Liver (tissue), 9 donors: ENCODE data around the gene RETREG3. TPM values are rescaled to one million over a fixed set of nuclear protein-coding genes. Genes with fewer than 3 reads are reported as not detected.
A peak's percentile ranks its signal among the peaks of the same experiment; 100 is the strongest.

Experiments
- DNase-seq: peaks from one replicate; pipeline ENCODE4 v3.0.0-alpha.2; 2017; ENCODE audit warnings: low spot score
- H3K27ac ChIP-seq, 2 donors: one replicate each; pipeline ENCODE4 v1.7.0; 2013; ENCODE audit warnings: inconsistent platforms in 2 of 2, low read length in 2 of 2, control low read depth in 1 of 2, low read depth in 1 of 2, mild to moderate bottlenecking in 1 of 2
- H3K27me3 ChIP-seq, 4 donors: one replicate each; pipeline versions ENCODE4 v1.6.1 to v1.7.0; 2013; ENCODE audit warnings: low read length in 3 of 4, inconsistent platforms in 1 of 4, mild to moderate bottlenecking in 1 of 4, moderate library complexity in 1 of 4; ENCODE audit not compliant: control insufficient read depth in 4 of 4, insufficient read depth in 4 of 4
- H3K36me3 ChIP-seq, 4 donors: one replicate each; pipeline versions ENCODE4 v1.6.1 to v1.7.0; 2013; ENCODE audit warnings: low read length in 3 of 4, mild to moderate bottlenecking in 3 of 4, low read depth in 1 of 4, moderate library complexity in 1 of 4; ENCODE audit not compliant: control insufficient read depth in 4 of 4, insufficient read depth in 3 of 4
- H3K4me1 ChIP-seq, 4 donors: one replicate each; pipeline versions ENCODE4 v1.6.1 to v1.7.0; 2013; ENCODE audit warnings: low read length in 3 of 4, mild to moderate bottlenecking in 3 of 4, moderate library complexity in 1 of 4; ENCODE audit not compliant: control insufficient read depth in 4 of 4, insufficient read depth in 4 of 4
- H3K4me3 ChIP-seq, 3 donors: one replicate each; pipeline versions ENCODE4 v1.6.1 to v1.7.0; 2013; ENCODE audit warnings: low read length in 3 of 3, control low read depth in 1 of 3, low read depth in 1 of 3, mild to moderate bottlenecking in 1 of 3
- H3K9ac ChIP-seq, 2 donors: one replicate each; pipeline ENCODE4 v1.7.0; 2013; ENCODE audit warnings: low read length in 2 of 2, mild to moderate bottlenecking in 2 of 2, moderate library complexity in 2 of 2, control low read depth in 1 of 2, low read depth in 1 of 2
- H3K9me3 ChIP-seq, 4 donors: one replicate each; pipeline versions ENCODE4 v1.6.1 to v1.7.0; 2013; ENCODE audit warnings: low read length in 3 of 4; ENCODE audit not compliant: control insufficient read depth in 4 of 4
- EGR1 ChIP-seq, 2 donors: IDR thresholded peaks; 2 replicates each; pipeline ENCODE4 v1.6.1; 2016 to 2018; ENCODE audit warnings: antibody characterized with exemption in 2 of 2, low read depth in 2 of 2
- FOXA1 ChIP-seq: IDR thresholded peaks from 2 replicates; pipeline ENCODE4 v1.6.1; 2016; ENCODE audit warnings: antibody characterized with exemption
- FOXA2 ChIP-seq: IDR thresholded peaks from 2 replicates; pipeline ENCODE4 v1.6.1; 2016; ENCODE audit warnings: antibody characterized with exemption
- GABPA ChIP-seq, 2 donors: IDR thresholded peaks in 1 of 2; conservative IDR thresholded peaks in 1 of 2; 2 replicates each; pipeline ENCODE4 v1.6.1; 2016; ENCODE audit warnings: antibody characterized with exemption in 2 of 2, mild to moderate bottlenecking in 1 of 2, moderate library complexity in 1 of 2
- HNF4A ChIP-seq, 2 donors: conservative IDR thresholded peaks; 2 replicates each; pipeline ENCODE4 v1.6.1; 2016; ENCODE audit warnings: antibody characterized with exemption in 2 of 2, mild to moderate bottlenecking in 2 of 2
- HNF4G ChIP-seq: IDR thresholded peaks from 2 replicates; pipeline ENCODE4 v1.6.1; 2016; ENCODE audit warnings: antibody characterized with exemption
- JUND ChIP-seq, 2 donors: IDR thresholded peaks; 2 replicates each; pipeline ENCODE4 v1.6.1; 2016; ENCODE audit warnings: antibody characterized with exemption in 2 of 2
- NR2F2 ChIP-seq: IDR thresholded peaks from 2 replicates; pipeline ENCODE4 v1.6.1; 2016; ENCODE audit warnings: antibody characterized with exemption
- RAD21 ChIP-seq, 2 donors: IDR thresholded peaks; 2 replicates each; pipeline ENCODE4 v1.6.1; 2016; ENCODE audit warnings: antibody characterized with exemption in 2 of 2, mild to moderate bottlenecking in 2 of 2
- RXRA ChIP-seq, 2 donors: IDR thresholded peaks; 2 replicates each; pipeline ENCODE4 v1.6.1; 2017 to 2018; ENCODE audit warnings: antibody characterized with exemption in 2 of 2, mild to moderate bottlenecking in 1 of 2
- SP1 ChIP-seq: IDR thresholded peaks from 2 replicates; pipeline ENCODE4 v1.6.1; 2018; ENCODE audit warnings: antibody characterized with exemption, mild to moderate bottlenecking
- TAF1 ChIP-seq: conservative IDR thresholded peaks from 2 replicates; pipeline ENCODE4 v1.6.1; 2016; ENCODE audit warnings: antibody characterized with exemption, mild to moderate bottlenecking
- YY1 ChIP-seq: IDR thresholded peaks from 2 replicates; pipeline ENCODE4 v1.6.1; 2016; ENCODE audit warnings: antibody characterized with exemption, mild to moderate bottlenecking
- ZBTB33 ChIP-seq: IDR thresholded peaks from 2 replicates; pipeline ENCODE4 v1.6.1; 2016; ENCODE audit warnings: antibody characterized with exemption
- WGBS: extraction: QIAGEN DNeasy Blood & Tissue Kit; methylation state at CpG from one replicate; pipeline ENCODE4 v1.1.7; 2013; 5-methylcytosine and 5-hydroxymethylcytosine counted together
- polyA plus RNA-seq, 2 donors: library from polyadenylated mRNA; stranded (reverse) in 1 of 2; unstranded in 1 of 2; fragments of 200-250 nt in 1 of 2; fragments of >200 nt in 1 of 2; fragmentation: Nextera tagmentation in 1 of 2; extraction: Ambion mirVana in 1 of 2; gene quantifications; one replicate each; pipeline versions ENCODE4 v1.2.1 to v1.2.3, GENCODE V29; 2013 to 2015
- total RNA-seq, 2 donors: library from RNA; depleted of rRNA; stranded (reverse); fragments of >200 nt; gene quantifications; one replicate each; pipeline ENCODE4 v1.2.3, GENCODE V29; 2014
- TF ChIP-seq, protein P1 (sequence below): fragments of 150-350 bp; IDR thresholded peaks from 2 replicates; pipeline ENCODE4 v1.5.1; 2017; ENCODE audit warnings: improper control_type of control experiment, low read depth, low read length; ENCODE audit not compliant: missing input control
- TF ChIP-seq, protein P2 (sequence below): IDR thresholded peaks from 2 replicates; pipeline ENCODE4 v1.6.1; 2016; ENCODE audit warnings: antibody characterized with exemption
- TF ChIP-seq, protein P3 (sequence below): IDR thresholded peaks from 2 replicates; pipeline ENCODE4 v1.6.1; 2016; ENCODE audit warnings: antibody characterized with exemption
- TF ChIP-seq, protein P4 (sequence below): IDR thresholded peaks from 2 replicates; pipeline ENCODE4 v1.6.1; 2016; ENCODE audit warnings: antibody characterized with exemption, mild to moderate bottlenecking
- donor health status: healthy.
- donor health status: healthy.
- donor health status: healthy.
- donor health status: healthy.
- donor health status: healthy.

RETREG3 gene
- total and polyA plus RNA-seq, 4 donors, result 9.0 to 44.3 (median 26.6) TPM

GRCh38 chr17:42565523-42566214 is 43.5 kb downstream of the RETREG3 start (continued):
- TF ChIP-seq ZBTB33 (no peak), RXRA (IDR thresholded peaks at IDR 0.05) (no peak), GABPA (IDR thresholded peaks at IDR 0.05 in 1 of 2, conservative IDR thresholded peaks at IDR 0.05 in 1 of 2) (no peak), FOXA2 (no peak), JUND (IDR thresholded peaks at IDR 0.05) (no peak), HNF4A (conservative IDR thresholded peaks at IDR 0.05) (no peak)
- TF ChIP-seq, protein P1, sequence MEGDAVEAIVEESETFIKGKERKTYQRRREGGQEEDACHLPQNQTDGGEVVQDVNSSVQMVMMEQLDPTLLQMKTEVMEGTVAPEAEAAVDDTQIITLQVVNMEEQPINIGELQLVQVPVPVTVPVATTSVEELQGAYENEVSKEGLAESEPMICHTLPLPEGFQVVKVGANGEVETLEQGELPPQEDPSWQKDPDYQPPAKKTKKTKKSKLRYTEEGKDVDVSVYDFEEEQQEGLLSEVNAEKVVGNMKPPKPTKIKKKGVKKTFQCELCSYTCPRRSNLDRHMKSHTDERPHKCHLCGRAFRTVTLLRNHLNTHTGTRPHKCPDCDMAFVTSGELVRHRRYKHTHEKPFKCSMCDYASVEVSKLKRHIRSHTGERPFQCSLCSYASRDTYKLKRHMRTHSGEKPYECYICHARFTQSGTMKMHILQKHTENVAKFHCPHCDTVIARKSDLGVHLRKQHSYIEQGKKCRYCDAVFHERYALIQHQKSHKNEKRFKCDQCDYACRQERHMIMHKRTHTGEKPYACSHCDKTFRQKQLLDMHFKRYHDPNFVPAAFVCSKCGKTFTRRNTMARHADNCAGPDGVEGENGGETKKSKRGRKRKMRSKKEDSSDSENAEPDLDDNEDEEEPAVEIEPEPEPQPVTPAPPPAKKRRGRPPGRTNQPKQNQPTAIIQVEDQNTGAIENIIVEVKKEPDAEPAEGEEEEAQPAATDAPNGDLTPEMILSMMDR, result no peak

- WGBS, result 63% methylated on average over 15 of the region's 15 CpGs
- no peak for DNase-seq
- peaks cover 4 to 24% (median 17%) of the 10 kb centered on the region in 4 donors for H3K36me3 ChIP-seq
- H3K27ac ChIP-seq, result peak overlapping the region; percentile 48 to 49
- H3K9ac ChIP-seq, result no peak overlapping the region
- no peak overlapping the region for H3K4me3 ChIP-seq
- H3K9me3 ChIP-seq, result no peaks in the 10 kb centered on the region
- TF ChIP-seq GABPA (IDR thresholded peaks at IDR 0.05 in 1 of 2, conservative IDR thresholded peaks at IDR 0.05 in 1 of 2) (peak in 1 of 2 donors; percentile 44), TAF1 (no peak), NR2F2 (peak; percentile 50), JUND (IDR thresholded peaks at IDR 0.05) (no peak), ZBTB33 (peak; percentile 31), FOXA2 (no peak), RAD21 (IDR thresholded peaks at IDR 0.05) (peak in 1 of 2 donors; percentile 31), RXRA (IDR thresholded peaks at IDR 0.05) (peak; percentile 38 to 73), HNF4G (peak; percentile 88), FOXA1 (no peak), EGR1 (IDR thresholded peaks at IDR 0.05; ENCODE audit: low read depth in 2 of 2) (no peak), YY1 (no peak), HNF4A (conservative IDR thresholded peaks at IDR 0.05) (peak; percentile 81 to 98), SP1 (peak; percentile 91)
- TF ChIP-seq, protein P2, sequence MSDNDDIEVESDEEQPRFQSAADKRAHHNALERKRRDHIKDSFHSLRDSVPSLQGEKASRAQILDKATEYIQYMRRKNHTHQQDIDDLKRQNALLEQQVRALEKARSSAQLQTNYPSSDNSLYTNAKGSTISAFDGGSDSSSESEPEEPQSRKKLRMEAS, result no peak
- TF ChIP-seq, protein P3, sequence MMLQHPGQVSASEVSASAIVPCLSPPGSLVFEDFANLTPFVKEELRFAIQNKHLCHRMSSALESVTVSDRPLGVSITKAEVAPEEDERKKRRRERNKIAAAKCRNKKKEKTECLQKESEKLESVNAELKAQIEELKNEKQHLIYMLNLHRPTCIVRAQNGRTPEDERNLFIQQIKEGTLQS, result peak; percentile 66
- TF ChIP-seq, protein P4, sequence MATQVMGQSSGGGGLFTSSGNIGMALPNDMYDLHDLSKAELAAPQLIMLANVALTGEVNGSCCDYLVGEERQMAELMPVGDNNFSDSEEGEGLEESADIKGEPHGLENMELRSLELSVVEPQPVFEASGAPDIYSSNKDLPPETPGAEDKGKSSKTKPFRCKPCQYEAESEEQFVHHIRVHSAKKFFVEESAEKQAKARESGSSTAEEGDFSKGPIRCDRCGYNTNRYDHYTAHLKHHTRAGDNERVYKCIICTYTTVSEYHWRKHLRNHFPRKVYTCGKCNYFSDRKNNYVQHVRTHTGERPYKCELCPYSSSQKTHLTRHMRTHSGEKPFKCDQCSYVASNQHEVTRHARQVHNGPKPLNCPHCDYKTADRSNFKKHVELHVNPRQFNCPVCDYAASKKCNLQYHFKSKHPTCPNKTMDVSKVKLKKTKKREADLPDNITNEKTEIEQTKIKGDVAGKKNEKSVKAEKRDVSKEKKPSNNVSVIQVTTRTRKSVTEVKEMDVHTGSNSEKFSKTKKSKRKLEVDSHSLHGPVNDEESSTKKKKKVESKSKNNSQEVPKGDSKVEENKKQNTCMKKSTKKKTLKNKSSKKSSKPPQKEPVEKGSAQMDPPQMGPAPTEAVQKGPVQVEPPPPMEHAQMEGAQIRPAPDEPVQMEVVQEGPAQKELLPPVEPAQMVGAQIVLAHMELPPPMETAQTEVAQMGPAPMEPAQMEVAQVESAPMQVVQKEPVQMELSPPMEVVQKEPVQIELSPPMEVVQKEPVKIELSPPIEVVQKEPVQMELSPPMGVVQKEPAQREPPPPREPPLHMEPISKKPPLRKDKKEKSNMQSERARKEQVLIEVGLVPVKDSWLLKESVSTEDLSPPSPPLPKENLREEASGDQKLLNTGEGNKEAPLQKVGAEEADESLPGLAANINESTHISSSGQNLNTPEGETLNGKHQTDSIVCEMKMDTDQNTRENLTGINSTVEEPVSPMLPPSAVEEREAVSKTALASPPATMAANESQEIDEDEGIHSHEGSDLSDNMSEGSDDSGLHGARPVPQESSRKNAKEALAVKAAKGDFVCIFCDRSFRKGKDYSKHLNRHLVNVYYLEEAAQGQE, result no peak
- TF ChIP-seq, protein P1, result no peak
- peaks cover 15 to 74% (median 56%) of the 10 kb centered on the region in 4 donors for H3K4me1 ChIP-seq
- H3K27me3 ChIP-seq, result no peaks in the 10 kb centered on the region
These were observed 44.2 kb downstream of the RETREG3 start for GRCh38 chr17:42564815-42565522.
